Measurements from ENCODE around the gene RASA3.

RASA3 gene

GRCh38 chr13:114074671-114075315 lies 57.6 kb downstream of the RASA3 start:
- no peak for TF ChIP-seq CTCF (conservative IDR thresholded peaks at IDR 0.05; ENCODE audit: low read length)
- TF ChIP-seq EZH2phosphoT487 (IDR thresholded peaks at IDR 0.05; ENCODE audit: borderline replicate concordance): no peak
- Histone ChIP-seq H4K20me1 (ENCODE audit: insufficient read depth, low read length, poor library complexity, severe bottlenecking) (peaks cover 4% of the 10 kb centered on the region), H3K9me2 (replicated peaks; ENCODE audit: low read depth, low read length) (no peaks in the 10 kb centered on the region), H3F3A (ENCODE audit: low read depth) (0 out of 2 replicates have a peak, but pooled peaks cover 2% of the 10 kb centered on the region), H3K4me3 (ENCODE audit: low read length, poor library complexity, severe bottlenecking) (no peak overlapping the region), H3K27me3 (ENCODE audit: insufficient read depth, low read length, poor library complexity, severe bottlenecking) (no peaks in the 10 kb centered on the region), H3K36me3 (ENCODE audit: insufficient read depth, low read length) (peaks cover 32% of the 10 kb centered on the region; the same call in 1 of the 2 replicates), H3K4me1 (ENCODE audit: insufficient read depth, low read length, poor library complexity, severe bottlenecking) (no peaks in the 10 kb centered on the region), H3K9ac (ENCODE audit: low read depth, low read length, poor library complexity, severe bottlenecking) (no peak overlapping the region), H2AFZ (ENCODE audit: low read length) (no peak overlapping the region), H3K9me3 (ENCODE audit: insufficient read depth, low read depth, low read length) (no peaks in the 10 kb centered on the region), H3K4me2 (ENCODE audit: low read depth, low read length, poor library complexity, severe bottlenecking) (no peak overlapping the region), H3K79me2 (ENCODE audit: insufficient read depth, low read length) (peaks cover 42% of the 10 kb centered on the region)

GRCh38 chr13:114073881-114074612 lies 58.4 kb downstream of the RASA3 start:
- Histone ChIP-seq H3K9ac (ENCODE audit: low read depth, low read length, poor library complexity, severe bottlenecking) (no peak overlapping the region), H2AFZ (ENCODE audit: low read length) (no peak overlapping the region), H3K4me2 (ENCODE audit: low read depth, low read length, poor library complexity, severe bottlenecking) (no peak overlapping the region), H3K4me1 (ENCODE audit: insufficient read depth, low read length, poor library complexity, severe bottlenecking) (no peaks in the 10 kb centered on the region), H3K9me3 (ENCODE audit: insufficient read depth, low read depth, low read length) (no peaks in the 10 kb centered on the region), H3K27me3 (ENCODE audit: insufficient read depth, low read length, poor library complexity, severe bottlenecking) (no peaks in the 10 kb centered on the region), H4K20me1 (ENCODE audit: insufficient read depth, low read length, poor library complexity, severe bottlenecking) (peaks cover 4% of the 10 kb centered on the region), H3F3A (ENCODE audit: low read depth) (0 out of 2 replicates have a peak, but pooled peaks cover 2% of the 10 kb centered on the region), H3K36me3 (ENCODE audit: insufficient read depth, low read length) (peaks cover 32% of the 10 kb centered on the region; the same call in 1 of the 2 replicates), H3K79me2 (ENCODE audit: insufficient read depth, low read length) (peaks cover 35% of the 10 kb centered on the region), H3K4me3 (ENCODE audit: low read length, poor library complexity, severe bottlenecking) (no peak overlapping the region), H3K9me2 (replicated peaks; ENCODE audit: low read depth, low read length) (no peaks in the 10 kb centered on the region)
- TF ChIP-seq EZH2phosphoT487 (IDR thresholded peaks at IDR 0.05; ENCODE audit: borderline replicate concordance): no peak

GRCh38 chr13:114072421-114072820 lies 60.0 kb downstream of the RASA3 start:
- peaks cover 12% of the 10 kb centered on the region for H3K4me1 ChIP-seq (ENCODE audit: insufficient read depth, low read length, poor library complexity, severe bottlenecking)
- peaks cover 20% of the 10 kb centered on the region; the same call in 1 of the 2 replicates for H3K79me2 ChIP-seq (ENCODE audit: insufficient read depth, low read length)
- no peak overlapping the region for H2AFZ ChIP-seq (ENCODE audit: low read length)
- H3K9me3 ChIP-seq (ENCODE audit: insufficient read depth, low read depth, low read length): no peaks in the 10 kb centered on the region
- no peak overlapping the region for H3K4me3 ChIP-seq (ENCODE audit: low read length, poor library complexity, severe bottlenecking)
- H3K27me3 ChIP-seq (ENCODE audit: insufficient read depth, low read length, poor library complexity, severe bottlenecking): no peaks in the 10 kb centered on the region
- H4K20me1 ChIP-seq (ENCODE audit: insufficient read depth, low read length, poor library complexity, severe bottlenecking): peaks cover 4% of the 10 kb centered on the region
- H3K4me2 ChIP-seq (ENCODE audit: low read depth, low read length, poor library complexity, severe bottlenecking): no peak overlapping the region
- TF ChIP-seq EZH2phosphoT487 (IDR thresholded peaks at IDR 0.05; ENCODE audit: borderline replicate concordance): no peak
- TF ChIP-seq CTCF (conservative IDR thresholded peaks at IDR 0.05; ENCODE audit: low read length): no peak
- H3F3A ChIP-seq (ENCODE audit: low read depth): 0 out of 2 replicates have a peak, but pooled peaks cover 2% of the 10 kb centered on the region
- no peaks in the 10 kb centered on the region for H3K9me2 ChIP-seq (replicated peaks; ENCODE audit: low read depth, low read length)
- peaks cover 36% of the 10 kb centered on the region; the same call in 1 of the 2 replicates for H3K36me3 ChIP-seq (ENCODE audit: insufficient read depth, low read length)
- no peak overlapping the region for H3K9ac ChIP-seq (ENCODE audit: low read depth, low read length, poor library complexity, severe bottlenecking)
